Mesendoderm (in vitro differentiated cells): ENCODE measurements around the gene SDR42E1.
A peak's percentile ranks its signal among the peaks of the same experiment; 100 is the strongest.

Experiments
- DNase-seq: peaks from one replicate; pipeline ENCODE4 v3.0.0; 2013
- H2AK5ac ChIP-seq: 2 replicates; pipeline ENCODE4 v1.6.1; 2013; ENCODE audit warnings: low read length, inconsistent platforms
- H2BK120ac ChIP-seq: 2 replicates; pipeline ENCODE4 v1.6.1; 2013; ENCODE audit warnings: low read depth, mild to moderate bottlenecking, low read length, moderate library complexity, mixed read lengths
- H2BK15ac ChIP-seq: replicated peaks from 2 replicates; pipeline ENCODE4 v1.6.1; 2013; ENCODE audit warnings: low read depth, mild to moderate bottlenecking, moderate library complexity
- H2BK5ac ChIP-seq: 2 replicates; pipeline ENCODE4 v1.6.1; 2013; ENCODE audit warnings: low read length, inconsistent platforms
- H3K18ac ChIP-seq: 2 replicates; pipeline ENCODE4 v1.6.1; 2013; ENCODE audit warnings: mild to moderate bottlenecking, low read length, mixed read lengths
- H3K23ac ChIP-seq: one replicate; pipeline ENCODE4 v1.6.1; 2013; ENCODE audit warnings: low read length
- H3K27ac ChIP-seq: 2 replicates; pipeline ENCODE4 v1.5.1; 2013; ENCODE audit warnings: low read depth, mild to moderate bottlenecking, inconsistent platforms, low read length, moderate library complexity
- H3K27me3 ChIP-seq: 2 replicates; pipeline ENCODE4 v1.6.1; 2013; ENCODE audit warnings: low read length, control low read depth, mild to moderate bottlenecking, inconsistent platforms; ENCODE audit not compliant: insufficient read depth, poor library complexity
- H3K36me3 ChIP-seq: 2 replicates; pipeline ENCODE4 v1.6.1; 2013; ENCODE audit warnings: low read length, inconsistent platforms; ENCODE audit not compliant: control insufficient read depth, insufficient read depth
- H3K4ac ChIP-seq: one replicate; pipeline ENCODE4 v1.6.1; 2013; ENCODE audit warnings: low read depth, mild to moderate bottlenecking, low read length, moderate library complexity
- H3K4me1 ChIP-seq: 2 replicates; pipeline ENCODE4 v1.6.1; 2013; ENCODE audit warnings: low read depth, low read length, inconsistent platforms; ENCODE audit not compliant: control insufficient read depth
- H3K4me2 ChIP-seq: 2 replicates; pipeline ENCODE4 v1.6.1; 2013; ENCODE audit warnings: low read length
- H3K4me3 ChIP-seq: 2 replicates; pipeline ENCODE4 v1.5.1; 2013; ENCODE audit warnings: mild to moderate bottlenecking, low read length
- H3K56ac ChIP-seq: one replicate; pipeline ENCODE4 v1.6.1; 2013; ENCODE audit warnings: low read length
- H3K79me1 ChIP-seq: 2 replicates; pipeline ENCODE4 v1.6.1; 2013; ENCODE audit warnings: low read length, inconsistent platforms
- H3K79me2 ChIP-seq: 2 replicates; pipeline ENCODE4 v1.6.1; 2013; ENCODE audit warnings: mild to moderate bottlenecking, low read length; ENCODE audit not compliant: control insufficient read depth, insufficient read depth
- H3K9ac ChIP-seq: 2 replicates; pipeline ENCODE4 v1.6.1; 2013; ENCODE audit warnings: low read length, inconsistent platforms
- H4K5ac ChIP-seq: one replicate; pipeline ENCODE4 v1.6.1; 2013; ENCODE audit warnings: low read length
- H4K8ac ChIP-seq: one replicate; pipeline ENCODE4 v1.6.1; 2013; ENCODE audit warnings: low read depth, mild to moderate bottlenecking, control low read depth, low read length, moderate library complexity
- WGBS: extraction: QIAGEN DNeasy Blood & Tissue Kit; methylation state at CpG from one replicate; pipeline ENCODE4 v1.1.7; 2013; ENCODE audit warnings: low lambda C conversion rate, missing lambda C conversion rate; ENCODE audit not compliant: insufficient coverage; ENCODE audit errors: extremely low coverage; 5-methylcytosine and 5-hydroxymethylcytosine counted together

SDR42E1 gene

GRCh38 chr16:82034981-82035612 lies 23.8 kb upstream of the SDR42E1 start, which contains the start of gene HSD17B2:
HSD17B2 (plus strand) TSS chr16:82035253; CDS start chr16:82035425, 172 bp downstream.
- no peak within 1 kb of the TSS for H3K4me3 ChIP-seq
- H3K18ac ChIP-seq: no peak within 1 kb of the TSS
- no peak within 1 kb of the TSS for H3K23ac ChIP-seq
- no peak within 1 kb of the TSS for H2BK15ac ChIP-seq
- no peaks in the 10 kb centered on the region for H3K36me3 ChIP-seq
- H3K79me2 ChIP-seq: no peaks in the 10 kb centered on the region
- H4K5ac ChIP-seq: no peak within 1 kb of the TSS
- no CpG with 5 or more reads among the region's 6 CpGs for WGBS
- no peak within 1 kb of the TSS for H2BK5ac ChIP-seq
- H3K56ac ChIP-seq: no peak within 1 kb of the TSS
- no peak within 1 kb of the TSS for H2BK120ac ChIP-seq
- no peaks in the 10 kb centered on the region for H3K27me3 ChIP-seq
- no peak within 1 kb of the TSS for H3K9ac ChIP-seq
- no peak within 1 kb of the TSS for H3K4ac ChIP-seq
- no peak within 1 kb of the TSS for H4K8ac ChIP-seq
- H3K4me2 ChIP-seq: no peak within 1 kb of the TSS
- no peaks in the 10 kb centered on the region for H3K79me1 ChIP-seq
- H3K4me1 ChIP-seq: no peaks in the 10 kb centered on the region
- no peak within 1 kb of the TSS for H2AK5ac ChIP-seq
- no peak for DNase-seq
- no peak within 1 kb of the TSS for H3K27ac ChIP-seq

- no peaks in the 10 kb centered on the region for H3K4me1 ChIP-seq
- no peak overlapping the region for H4K5ac ChIP-seq
- H3K23ac ChIP-seq: no peak overlapping the region
- no peaks in the 10 kb centered on the region for H3K79me1 ChIP-seq
- no peak overlapping the region for H3K27ac ChIP-seq
- no peaks in the 10 kb centered on the region for H3K27me3 ChIP-seq
- no peak overlapping the region for H3K56ac ChIP-seq
- no peak overlapping the region for H2AK5ac ChIP-seq
- no peak overlapping the region for H3K9ac ChIP-seq
- H3K4ac ChIP-seq: no peak overlapping the region
- WGBS: no CpG with 5 or more reads among the region's 8 CpGs
- H2BK5ac ChIP-seq: no peak overlapping the region
- H2BK15ac ChIP-seq: no peak overlapping the region
- no peak overlapping the region for H2BK120ac ChIP-seq
- H3K79me2 ChIP-seq: no peaks in the 10 kb centered on the region
- DNase-seq: no peak
- H3K4me2 ChIP-seq: no peak overlapping the region
- no peak overlapping the region for H4K8ac ChIP-seq
- H3K4me3 ChIP-seq: no peak overlapping the region
- H3K18ac ChIP-seq: no peak overlapping the region
- H3K36me3 ChIP-seq: no peaks in the 10 kb centered on the region
Observed at GRCh38 chr16:82033683-82034300, 22.5 kb upstream of the SDR42E1 start.

GRCh38 chr16:82033006-82033405 lies 21.7 kb upstream of the SDR42E1 start:
- no peak for DNase-seq

GRCh38 chr16:82031116-82032084 lies 20.1 kb upstream of the SDR42E1 start:
- H4K5ac ChIP-seq: no peak overlapping the region
- H3K4me1 ChIP-seq: no peaks in the 10 kb centered on the region
- no peaks in the 10 kb centered on the region for H3K79me2 ChIP-seq
- H4K8ac ChIP-seq: no peak overlapping the region
- H3K9ac ChIP-seq: no peak overlapping the region
- H3K79me1 ChIP-seq: no peaks in the 10 kb centered on the region
- H3K23ac ChIP-seq: no peak overlapping the region
- no peak overlapping the region for H2BK120ac ChIP-seq
- no peak overlapping the region for H3K4ac ChIP-seq
- H3K4me3 ChIP-seq: no peak overlapping the region
- no peak overlapping the region for H2AK5ac ChIP-seq
- no peak overlapping the region for H2BK5ac ChIP-seq
- H2BK15ac ChIP-seq: no peak overlapping the region
- no peaks in the 10 kb centered on the region for H3K27me3 ChIP-seq
- no peak overlapping the region for H3K4me2 ChIP-seq
- WGBS: no CpG with 5 or more reads among the region's 13 CpGs
- H3K36me3 ChIP-seq: no peaks in the 10 kb centered on the region
- peak; percentile 64 for DNase-seq
- H3K56ac ChIP-seq: no peak overlapping the region
- no peak overlapping the region for H3K18ac ChIP-seq
- no peak overlapping the region for H3K27ac ChIP-seq

More at GRCh38 chr16:82033006-82033405, 21.7 kb upstream of the SDR42E1 start:
- H3K36me3 ChIP-seq: no peaks in the 10 kb centered on the region
- H3K4me3 ChIP-seq: no peak overlapping the region
- H4K8ac ChIP-seq: no peak overlapping the region
- no peak overlapping the region for H4K5ac ChIP-seq
- no peaks in the 10 kb centered on the region for H3K27me3 ChIP-seq
- no peak overlapping the region for H3K23ac ChIP-seq
- no peak overlapping the region for H3K9ac ChIP-seq
- no peak overlapping the region for H3K4ac ChIP-seq
- H3K79me2 ChIP-seq: no peaks in the 10 kb centered on the region
- no peak overlapping the region for H2BK120ac ChIP-seq
- no peak overlapping the region for H3K18ac ChIP-seq
- no peaks in the 10 kb centered on the region for H3K79me1 ChIP-seq
- H3K4me2 ChIP-seq: no peak overlapping the region
- H2BK15ac ChIP-seq: no peak overlapping the region
- H2BK5ac ChIP-seq: no peak overlapping the region
- no peaks in the 10 kb centered on the region for H3K4me1 ChIP-seq
- no peak overlapping the region for H3K56ac ChIP-seq
- WGBS: no CpG with 5 or more reads among the region's 6 CpGs
- no peak overlapping the region for H3K27ac ChIP-seq
- no peak overlapping the region for H2AK5ac ChIP-seq

- no peak overlapping the region for H3K27ac ChIP-seq
- DNase-seq: no peak
- H3K23ac ChIP-seq: no peak overlapping the region
- H2AK5ac ChIP-seq: no peak overlapping the region
- H4K8ac ChIP-seq: no peak overlapping the region
- no peak overlapping the region for H2BK5ac ChIP-seq
- H3K56ac ChIP-seq: no peak overlapping the region
- no peaks in the 10 kb centered on the region for H3K79me1 ChIP-seq
- H3K4ac ChIP-seq: no peak overlapping the region
- no peak overlapping the region for H4K5ac ChIP-seq
- H3K9ac ChIP-seq: no peak overlapping the region
- H3K4me3 ChIP-seq: no peak overlapping the region
- no CpG with 5 or more reads among the region's 7 CpGs for WGBS
- H3K4me1 ChIP-seq: no peaks in the 10 kb centered on the region
- no peaks in the 10 kb centered on the region for H3K79me2 ChIP-seq
- no peaks in the 10 kb centered on the region for H3K36me3 ChIP-seq
- H3K18ac ChIP-seq: no peak overlapping the region
- H2BK15ac ChIP-seq: no peak overlapping the region
- no peak overlapping the region for H2BK120ac ChIP-seq
- no peak overlapping the region for H3K4me2 ChIP-seq
- no peaks in the 10 kb centered on the region for H3K27me3 ChIP-seq
Observed at GRCh38 chr16:82027629-82028064, 16.4 kb upstream of the SDR42E1 start.
